HepG2 (cell line): ENCODE data around the gene WDR81. TPM values are rescaled to one million over a fixed set of nuclear protein-coding genes. Genes with fewer than 3 reads are reported as not detected.

Experiments used
- ATRX ChIP-seq: sonication (generic); formaldehyde crosslinking; IDR thresholded peaks from 2 replicates; pipeline ENCODE4 v1.4.0; 2020; ENCODE audit warnings: missing genetic modification reagents, borderline replicate concordance
- BCL6 ChIP-seq: IDR thresholded peaks from 2 replicates; pipeline ENCODE4 v1.6.1; 2016; ENCODE audit warnings: missing genetic modification reagents, missing compliant biosample characterization
- CAMTA2 ChIP-seq: sonication (generic); formaldehyde crosslinking; IDR thresholded peaks from 2 replicates; pipeline ENCODE4 v1.4.0; 2020; ENCODE audit warnings: mild to moderate bottlenecking, missing genetic modification reagents, borderline replicate concordance
- CEBPG ChIP-seq: IDR thresholded peaks from 2 replicates; pipeline ENCODE4 v1.6.1; 2016
- EP300 ChIP-seq, 3 experiments: sonication (generic) in 1 of 3; formaldehyde crosslinking in 1 of 3; IDR thresholded peaks; 2 replicates each; pipeline versions ENCODE4 v1.5.1 to v1.6.1; 2011 to 2020; ENCODE audit warnings: low read depth in 2 of 3, low read length in 2 of 3, borderline replicate concordance in 1 of 3, improper control_type of control experiment in 1 of 3, mild to moderate bottlenecking in 1 of 3, missing genetic modification reagents in 1 of 3, moderate library complexity in 1 of 3
- FOXJ3 ChIP-seq: sonication (generic); formaldehyde crosslinking; IDR thresholded peaks from 2 replicates; pipeline ENCODE4 v1.4.0; 2020; ENCODE audit warnings: missing genetic modification reagents, mild to moderate bottlenecking, borderline replicate concordance
- JARID2 ChIP-seq: sonication (generic); formaldehyde crosslinking; IDR thresholded peaks from 2 replicates; pipeline ENCODE4 v1.8.1; 2023; ENCODE audit warnings: missing genetic modification reagents, inconsistent platforms; ENCODE audit not compliant: insufficient replicate concordance
- PAX8 ChIP-seq: sonication (generic); formaldehyde crosslinking; IDR thresholded peaks from 2 replicates; pipeline ENCODE4 v1.8.0; 2022; ENCODE audit warnings: mild to moderate bottlenecking, missing genetic modification reagents, borderline replicate concordance
- PHF21A ChIP-seq: sonication (generic); formaldehyde crosslinking; IDR thresholded peaks from 2 replicates; pipeline ENCODE4 v1.5.0; 2020; ENCODE audit warnings: mild to moderate bottlenecking, missing genetic modification reagents
- RFX3 ChIP-seq: IDR thresholded peaks from 2 replicates; pipeline ENCODE4 v1.6.1; 2016; ENCODE audit warnings: missing biosample characterization, missing genetic modification reagents
- SIX4 ChIP-seq: sonication (generic); formaldehyde crosslinking; IDR thresholded peaks from 2 replicates; pipeline ENCODE4 v1.4.0; 2020; ENCODE audit warnings: missing genetic modification reagents
- SRY ChIP-seq: sonication (generic); formaldehyde crosslinking; IDR thresholded peaks from 2 replicates; pipeline ENCODE4 v1.8.0; 2022; ENCODE audit warnings: mild to moderate bottlenecking, missing genetic modification reagents
- TAF15 ChIP-seq: fragments of 200-400 bp; formaldehyde crosslinking; IDR thresholded peaks from one replicate; pipeline ENCODE4 v1.6.1; 2018; ENCODE audit warnings: mild to moderate bottlenecking, low read depth, low read length; ENCODE audit not compliant: poor library complexity, severe bottlenecking
- TARDBP ChIP-seq: sonication (generic); formaldehyde crosslinking; IDR thresholded peaks from 2 replicates; pipeline ENCODE4 v1.8.0; 2022; ENCODE audit warnings: mild to moderate bottlenecking, missing genetic modification reagents
- ZNF317 ChIP-seq: sonication (generic); formaldehyde crosslinking; IDR thresholded peaks from 2 replicates; pipeline ENCODE4 v1.5.0; 2020; ENCODE audit warnings: mild to moderate bottlenecking, missing genetic modification reagents
- ZNF383 ChIP-seq: sonication (generic); formaldehyde crosslinking; IDR thresholded peaks from 2 replicates; pipeline ENCODE4 v1.4.0; 2020; ENCODE audit warnings: missing genetic modification reagents, mild to moderate bottlenecking, borderline replicate concordance
- ZNF546 ChIP-seq: sonication (generic); formaldehyde crosslinking; conservative IDR thresholded peaks from 2 replicates; pipeline ENCODE4 v1.8.1; 2023; ENCODE audit warnings: mild to moderate bottlenecking, missing genetic modification reagents
- ZNF549 ChIP-seq: sonication (generic); formaldehyde crosslinking; IDR thresholded peaks from 2 replicates; pipeline ENCODE4 v1.5.0; 2020; ENCODE audit warnings: missing genetic modification reagents
- ZNF749 ChIP-seq: sonication (generic); formaldehyde crosslinking; IDR thresholded peaks from 2 replicates; pipeline ENCODE4 v1.8.0; 2022; ENCODE audit warnings: mild to moderate bottlenecking, missing genetic modification reagents, moderate library complexity, borderline replicate concordance
- polyA plus RNA-seq, 8 experiments: library from polyadenylated mRNA; depleted of rRNA in 3 of 8; stranded (reverse) in 7 of 8; unstranded in 1 of 8; fragments of >200 nt; fragmentation: Illumina TruSeq in 4 of 8; extraction: Trizol in 4 of 8; gene quantifications; 2 replicates each; pipeline versions ENCODE4 v1.2.1 to v1.2.3, GENCODE V29; 2011 to 2016; ENCODE audit warnings: low read depth in 4 of 8, missing spikeins in 1 of 8, mixed read lengths in 1 of 8; ENCODE audit not compliant: insufficient read depth in 1 of 8
- total RNA-seq, 5 experiments: library from RNA; depleted of rRNA; stranded (reverse); fragments of >200 nt; fragmentation: Illumina TruSeq; extraction: Trizol; gene quantifications; 2 replicates each; pipeline ENCODE4 v1.2.3, GENCODE V29; 2016; ENCODE audit warnings: low read depth in 1 of 5
- TF ChIP-seq, protein P1 (sequence below): IDR thresholded peaks from 2 replicates; pipeline ENCODE4 v1.6.1; 2012; ENCODE audit warnings: low read depth, low read length, improper control_type of control experiment
- TF ChIP-seq, protein P2 (sequence below): sonication (generic); formaldehyde crosslinking; IDR thresholded peaks from 2 replicates; pipeline ENCODE4 v1.4.0; 2020; ENCODE audit warnings: mild to moderate bottlenecking, missing genetic modification reagents
- TF ChIP-seq, protein P3 (sequence below): sonication (generic); formaldehyde crosslinking; IDR thresholded peaks from 2 replicates; pipeline ENCODE4 v1.4.0; 2020; ENCODE audit warnings: missing genetic modification reagents, borderline replicate concordance
- TF ChIP-seq, protein P4 (sequence below): IDR thresholded peaks from 2 replicates; pipeline ENCODE4 v1.6.1; 2016

Gene WDR81
- total and polyA plus RNA-seq, 2 of the 13 experiments (the other 11 are each of a cell fraction or from before 2014, with no cell fraction given), result 9.1 to 16.7 TPM

DNA sequence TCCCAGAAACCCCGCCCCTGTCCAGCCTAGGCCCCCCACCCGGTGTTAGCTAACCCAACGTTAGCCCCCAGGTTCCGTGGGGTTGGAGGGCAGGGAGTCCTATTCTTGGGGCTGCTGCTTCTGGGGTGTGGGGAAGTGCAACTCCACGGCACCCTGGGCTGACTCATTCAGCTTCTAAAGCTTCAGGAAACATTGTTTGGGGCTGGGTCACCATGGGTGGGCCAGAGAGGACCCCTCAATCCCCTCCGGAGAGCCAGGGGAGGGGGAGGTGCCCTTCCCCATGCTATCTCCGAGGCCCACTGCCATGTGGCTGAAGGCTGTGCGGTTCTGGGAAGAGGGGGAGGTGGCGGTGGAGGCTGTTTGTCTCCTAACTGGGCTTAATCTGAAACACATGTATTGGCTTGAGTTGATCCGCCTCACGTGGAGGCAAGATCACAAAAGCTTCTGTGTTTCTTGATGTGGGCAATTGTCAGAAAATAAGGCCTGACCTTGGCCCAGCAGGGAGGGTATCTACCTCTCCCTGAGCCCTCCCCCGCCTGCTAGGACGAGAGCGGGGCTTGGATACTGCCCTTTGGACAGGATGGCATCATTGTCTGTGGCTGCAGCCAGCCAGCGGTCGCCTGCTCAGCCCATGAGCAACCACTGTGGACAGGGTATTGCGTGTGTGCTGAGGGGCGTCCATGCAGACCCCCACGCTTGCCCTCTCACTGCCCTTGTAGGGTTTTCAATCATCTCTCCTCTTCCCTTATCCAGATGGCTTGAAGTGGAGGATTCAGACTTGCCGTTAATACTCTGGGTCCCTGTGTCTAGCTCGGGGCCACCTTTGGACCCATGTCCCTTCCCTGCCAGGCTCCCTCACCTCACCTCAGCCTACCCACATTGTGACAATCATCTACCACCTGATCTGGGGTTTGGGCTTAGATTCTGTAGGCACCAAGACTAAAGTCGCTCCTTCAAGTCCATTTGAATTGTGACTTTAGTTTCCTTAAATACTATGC is 38.7 kb downstream of the WDR81 start (continued):
- TF ChIP-seq EP300 (IDR thresholded peaks at IDR 0.05; ENCODE audit: low read depth in 2 of 2, low read length in 2 of 2) (peak; percentile 84 to 87), EP300 (CRISPR knock-in tag; IDR thresholded peaks at IDR 0.05; ENCODE audit: borderline replicate concordance) (peak; percentile 92), CAMTA2 (CRISPR knock-in tag) (no peak; the same call in 1 of the 2 replicates), TARDBP (CRISPR knock-in tag) (peak; percentile 77), RFX3 (CRISPR knock-in tag) (0 out of 2 replicates have a peak, but pooled peaks have one; percentile 13), ZNF749 (CRISPR knock-in tag) (no peak; the same call in 1 of the 2 replicates), ZNF549 (no peak), CEBPG (CRISPR knock-in tag) (peak; percentile 81), PHF21A (CRISPR knock-in tag) (peak; percentile 84), SRY (CRISPR knock-in tag) (no peak; the same call in 1 of the 2 replicates), JARID2 (CRISPR knock-in tag) (no peak), ZNF383 (CRISPR knock-in tag) (peak; percentile 58; the same call in 1 of the 2 replicates), ZNF546 (no peak), TAF15 (no peak), FOXJ3 (CRISPR knock-in tag) (peak; percentile 49), SIX4 (CRISPR knock-in tag) (peak; percentile 23; the same call in 1 of the 2 replicates), BCL6 (CRISPR knock-in tag) (peak; percentile 89), ZNF317 (peak; percentile 83), ATRX (CRISPR knock-in tag) (no peak), PAX8 (0 out of 2 replicates have a peak, but pooled peaks have one; percentile 36)
- TF ChIP-seq, protein P1, sequence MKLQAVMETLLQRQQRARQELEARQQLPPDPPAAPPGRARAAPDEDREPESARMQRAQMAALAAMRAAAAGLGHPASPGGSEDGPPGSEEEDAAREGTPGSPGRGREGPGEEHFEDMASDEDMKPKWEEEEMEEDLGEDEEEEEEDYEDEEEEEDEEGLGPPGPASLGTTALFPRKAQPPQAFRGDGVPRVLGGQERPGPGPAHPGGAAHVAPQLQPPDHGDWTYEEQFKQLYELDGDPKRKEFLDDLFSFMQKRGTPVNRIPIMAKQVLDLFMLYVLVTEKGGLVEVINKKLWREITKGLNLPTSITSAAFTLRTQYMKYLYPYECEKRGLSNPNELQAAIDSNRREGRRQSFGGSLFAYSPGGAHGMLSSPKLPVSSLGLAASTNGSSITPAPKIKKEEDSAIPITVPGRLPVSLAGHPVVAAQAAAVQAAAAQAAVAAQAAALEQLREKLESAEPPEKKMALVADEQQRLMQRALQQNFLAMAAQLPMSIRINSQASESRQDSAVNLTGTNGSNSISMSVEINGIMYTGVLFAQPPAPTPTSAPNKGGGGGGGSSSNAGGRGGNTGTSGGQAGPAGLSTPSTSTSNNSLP, result peak; percentile 73
- TF ChIP-seq, protein P2, sequence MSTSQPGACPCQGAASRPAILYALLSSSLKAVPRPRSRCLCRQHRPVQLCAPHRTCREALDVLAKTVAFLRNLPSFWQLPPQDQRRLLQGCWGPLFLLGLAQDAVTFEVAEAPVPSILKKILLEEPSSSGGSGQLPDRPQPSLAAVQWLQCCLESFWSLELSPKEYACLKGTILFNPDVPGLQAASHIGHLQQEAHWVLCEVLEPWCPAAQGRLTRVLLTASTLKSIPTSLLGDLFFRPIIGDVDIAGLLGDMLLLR (CRISPR knock-in tag), result peak; percentile 92
- TF ChIP-seq, protein P3, sequence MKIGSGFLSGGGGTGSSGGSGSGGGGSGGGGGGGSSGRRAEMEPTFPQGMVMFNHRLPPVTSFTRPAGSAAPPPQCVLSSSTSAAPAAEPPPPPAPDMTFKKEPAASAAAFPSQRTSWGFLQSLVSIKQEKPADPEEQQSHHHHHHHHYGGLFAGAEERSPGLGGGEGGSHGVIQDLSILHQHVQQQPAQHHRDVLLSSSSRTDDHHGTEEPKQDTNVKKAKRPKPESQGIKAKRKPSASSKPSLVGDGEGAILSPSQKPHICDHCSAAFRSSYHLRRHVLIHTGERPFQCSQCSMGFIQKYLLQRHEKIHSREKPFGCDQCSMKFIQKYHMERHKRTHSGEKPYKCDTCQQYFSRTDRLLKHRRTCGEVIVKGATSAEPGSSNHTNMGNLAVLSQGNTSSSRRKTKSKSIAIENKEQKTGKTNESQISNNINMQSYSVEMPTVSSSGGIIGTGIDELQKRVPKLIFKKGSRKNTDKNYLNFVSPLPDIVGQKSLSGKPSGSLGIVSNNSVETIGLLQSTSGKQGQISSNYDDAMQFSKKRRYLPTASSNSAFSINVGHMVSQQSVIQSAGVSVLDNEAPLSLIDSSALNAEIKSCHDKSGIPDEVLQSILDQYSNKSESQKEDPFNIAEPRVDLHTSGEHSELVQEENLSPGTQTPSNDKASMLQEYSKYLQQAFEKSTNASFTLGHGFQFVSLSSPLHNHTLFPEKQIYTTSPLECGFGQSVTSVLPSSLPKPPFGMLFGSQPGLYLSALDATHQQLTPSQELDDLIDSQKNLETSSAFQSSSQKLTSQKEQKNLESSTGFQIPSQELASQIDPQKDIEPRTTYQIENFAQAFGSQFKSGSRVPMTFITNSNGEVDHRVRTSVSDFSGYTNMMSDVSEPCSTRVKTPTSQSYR (CRISPR knock-in tag), result peak; percentile 97
- TF ChIP-seq, protein P4, sequence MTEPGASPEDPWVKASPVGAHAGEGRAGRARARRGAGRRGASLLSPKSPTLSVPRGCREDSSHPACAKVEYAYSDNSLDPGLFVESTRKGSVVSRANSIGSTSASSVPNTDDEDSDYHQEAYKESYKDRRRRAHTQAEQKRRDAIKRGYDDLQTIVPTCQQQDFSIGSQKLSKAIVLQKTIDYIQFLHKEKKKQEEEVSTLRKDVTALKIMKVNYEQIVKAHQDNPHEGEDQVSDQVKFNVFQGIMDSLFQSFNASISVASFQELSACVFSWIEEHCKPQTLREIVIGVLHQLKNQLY (CRISPR knock-in tag), result peak; percentile 44; the same call in 1 of the 2 replicates
